HCT116 (cell line): ENCODE data around the gene FAHD1. TPM values are rescaled to one million over a fixed set of nuclear protein-coding genes. Genes with fewer than 3 reads are reported as not detected.
A peak's percentile ranks its signal among the peaks of the same experiment; 100 is the strongest.

ENCODE experiments used
- ATAC-seq: fragments of 200-7000 bp; cut with Tn5 transposase; 2 replicates; pipeline ENCODE4 v1.9.1; 2020; ENCODE audit warnings: mild to moderate bottlenecking, moderate library complexity
- BruUV-seq: library from RNA; stranded (reverse); fragments of 400-500 nt; replicated peaks from 2 replicates; lab custom pipeline; 2021; lab: Mats Ljungman, UMichigan
- CTCF ChIA-PET: fragments of 300-600 bp; sonication (Branson Sonifier 250); formaldehyde crosslinking; loops from one replicate; lab custom pipeline; 2021; ENCODE audit warnings: antibody characterized with exemption; lab: Charles Lee
- POLR2A ChIA-PET: fragments of 300-600, 350-600 bp; sonication (Branson Sonifier 250); formaldehyde crosslinking; loops from one replicate; lab custom pipeline; 2021; ENCODE audit warnings: antibody characterized with exemption; lab: Charles Lee
- RAD21 ChIA-PET, 2 experiments: fragments of 300-600 bp; sonication (Branson Sonifier 250); formaldehyde crosslinking; loops; one replicate each; lab custom pipeline; 2023; ENCODE audit warnings: low total read pairs in 2 of 2; ENCODE audit not compliant: uncharacterized antibody in 2 of 2, unreplicated experiment in 2 of 2, low non-redundant PET in 1 of 2; lab: Charles Lee
- DNase-seq: peaks from one replicate; pipeline ENCODE4 v3.0.0-alpha.2; 2010; ENCODE audit warnings: low read depth, low spot score
- H2AFZ ChIP-seq: fragments of 200-600 bp; shearing (Covaris generic), sonication (generic); 2 replicates; pipeline ENCODE4 v1.6.1; 2017; ENCODE audit warnings: low read depth, mixed run types, mixed read lengths, antibody characterized with exemption, low read length; ENCODE audit not compliant: poor library complexity, severe bottlenecking
- H3K27ac ChIP-seq: 2 replicates; pipeline ENCODE4 v1.5.1; 2012; ENCODE audit warnings: low read depth, low read length
- H3K27me3 ChIP-seq: fragments of 200-600 bp; sonication (generic); 2 replicates; pipeline ENCODE4 v1.6.1; 2016; ENCODE audit warnings: mixed run types, low read length, mixed read lengths; ENCODE audit not compliant: insufficient read depth
- H3K36me3 ChIP-seq, 2 experiments: fragments of 200-500 bp in 1 of 2; fragments of 200-600 bp in 1 of 2; sonication (Bioruptor generic) in 1 of 2; sonication (generic) in 1 of 2; 2 replicates each; pipeline versions ENCODE4 v1.5.1 to v1.6.1; 2014 to 2016; ENCODE audit warnings: low read length in 2 of 2, inconsistent platforms in 1 of 2, mixed read lengths in 1 of 2, mixed run types in 1 of 2; ENCODE audit not compliant: insufficient read depth in 2 of 2, control insufficient read depth in 1 of 2
- H3K4me1 ChIP-seq, 2 experiments: fragments of 200-600 bp in 1 of 2; sonication (generic) in 1 of 2; 2 replicates each; pipeline versions ENCODE4 v1.5.1 to v1.6.1; 2012 to 2017; ENCODE audit warnings: low read length in 2 of 2, inconsistent platforms in 1 of 2, mild to moderate bottlenecking in 1 of 2, mixed read lengths in 1 of 2, mixed run types in 1 of 2, moderate library complexity in 1 of 2; ENCODE audit not compliant: insufficient read depth in 2 of 2, control insufficient read depth in 1 of 2
- H3K4me2 ChIP-seq: fragments of 200-600 bp; sonication (generic); 2 replicates; pipeline ENCODE4 v1.6.1; 2017; ENCODE audit warnings: mixed run types, low read length, mixed read lengths
- H3K4me3 ChIP-seq, 2 experiments: fragments of 200-600 bp in 1 of 2; sonication (generic) in 1 of 2; replicated peaks in 1 of 2; 2 replicates each; pipeline ENCODE4 v1.5.1; 2011 to 2016; ENCODE audit warnings: low read length in 2 of 2, control low read depth in 1 of 2, low read depth in 1 of 2, mild to moderate bottlenecking in 1 of 2, mixed read lengths in 1 of 2, mixed run types in 1 of 2
- H3K79me2 ChIP-seq: fragments of 200-600 bp; sonication (generic); 2 replicates; pipeline ENCODE4 v1.6.1; 2017; ENCODE audit warnings: mild to moderate bottlenecking, mixed run types, low read length, moderate library complexity, mixed read lengths; ENCODE audit not compliant: insufficient read depth
- H3K9ac ChIP-seq: fragments of 200-600 bp; sonication (generic); 2 replicates; pipeline ENCODE4 v1.6.1; 2016; ENCODE audit warnings: low read length, mixed read lengths
- H3K9me2 ChIP-seq: fragments of 200-600 bp; sonication (generic), shearing (Covaris generic); 2 replicates; pipeline ENCODE4 v1.6.1; 2017; ENCODE audit warnings: mixed run types, mild to moderate bottlenecking, moderate library complexity; ENCODE audit not compliant: insufficient read depth
- H3K9me3 ChIP-seq, 2 experiments: fragments of 200-500 bp in 1 of 2; fragments of 200-600 bp in 1 of 2; sonication (Bioruptor generic) in 1 of 2; sonication (generic) in 1 of 2; 2 replicates each; pipeline ENCODE4 v1.6.1; 2014 to 2017; ENCODE audit warnings: low read length in 2 of 2, mixed read lengths in 2 of 2, inconsistent platforms in 1 of 2, low read depth in 1 of 2, mild to moderate bottlenecking in 1 of 2, mixed run types in 1 of 2, moderate library complexity in 1 of 2; ENCODE audit not compliant: control insufficient read depth in 1 of 2, insufficient read depth in 1 of 2
- H4K20me1 ChIP-seq: fragments of 200-600 bp; sonication (generic), shearing (Covaris generic); 2 replicates; pipeline ENCODE4 v1.6.1; 2017; ENCODE audit warnings: mixed run types, mild to moderate bottlenecking, moderate library complexity; ENCODE audit not compliant: insufficient read depth
- CBX3 ChIP-seq: IDR thresholded peaks from 2 replicates; pipeline ENCODE4 v1.6.1; 2012; ENCODE audit warnings: low read depth
- CEBPB ChIP-seq: IDR thresholded peaks from 2 replicates; pipeline ENCODE4 v1.6.1; 2012; ENCODE audit warnings: low read depth
- EZH2 ChIP-seq: fragments of 200-600 bp; sonication (generic); IDR thresholded peaks from 2 replicates; pipeline ENCODE4 v1.6.1; 2017; ENCODE audit warnings: antibody characterized with exemption, mixed run types
- EZH2phosphoT487 ChIP-seq: fragments of 200-600 bp; IDR thresholded peaks from 2 replicates; pipeline ENCODE4 v1.6.1; 2018; ENCODE audit warnings: antibody characterized with exemption, borderline replicate concordance
- MAX ChIP-seq: IDR thresholded peaks from 2 replicates; pipeline ENCODE4 v1.6.1; 2012
- POLR2AphosphoS5 ChIP-seq: IDR thresholded peaks from 2 replicates; pipeline ENCODE4 v1.6.1; 2011; ENCODE audit warnings: mild to moderate bottlenecking, low read depth, low read length, moderate library complexity
- REST ChIP-seq: IDR thresholded peaks from 2 replicates; pipeline ENCODE4 v1.6.1; 2012; ENCODE audit warnings: low read depth
- SRF ChIP-seq: IDR thresholded peaks from 2 replicates; pipeline ENCODE4 v1.6.1; 2012; ENCODE audit warnings: low read depth
- TCF7L2 ChIP-seq: IDR thresholded peaks from 2 replicates; pipeline ENCODE4 v1.7.0; 2011; ENCODE audit warnings: borderline replicate concordance, inconsistent platforms; ENCODE audit not compliant: insufficient read depth, insufficient read length; ENCODE audit errors: extremely low read depth
- ZBTB33 ChIP-seq: IDR thresholded peaks from 2 replicates; pipeline ENCODE4 v1.6.1; 2011; ENCODE audit warnings: mild to moderate bottlenecking, low read length, moderate library complexity; ENCODE audit not compliant: insufficient replicate concordance; ENCODE audit errors: extremely low read depth
- intact Hi-C: fragments of 100-400 bp; cut with micrococcal nuclease; formaldehyde crosslinking; loops from 2 replicates; pipeline ENCODE4 v1.10.0; 2022
- total RNA-seq: library from RNA; stranded (reverse); gene quantifications from one replicate; pipeline ENCODE4 v1.2.1, GENCODE V29; 2021; ENCODE audit not compliant: unreplicated experiment

The FAHD1 gene
- total RNA-seq, 1 experiment from 2014 or later = 25.8 TPM

GRCh38 chr16:1782408-1783264 is 44.4 kb upstream of the FAHD1 start, which contains the start of the genes NUBP2 and SPSB3 (continued):
- TF ChIP-seq SRF (peak; percentile 92; the same call in 1 of the 2 replicates), EZH2phosphoT487 (no peak), CBX3 (no peak), EZH2 (no peak), MAX (peak; percentile 72; the same call in 1 of the 2 replicates), CEBPB (no peak)

GRCh38 chr16:1784977-1785845 is 41.8 kb upstream of the FAHD1 start:
- H3K27me3 ChIP-seq = no peaks in the 10 kb centered on the region
- H3K4me2 ChIP-seq = no peak overlapping the region
- TSS peak; percentile 9 for BruUV-seq
- H3K9me2 ChIP-seq = no peaks in the 10 kb centered on the region
- peaks cover 0 to 5% of the 10 kb centered on the region in 2 experiments; a peak in 2 of 4 replicates for H3K36me3 ChIP-seq
- H4K20me1 ChIP-seq = no peaks in the 10 kb centered on the region
- intact Hi-C loops = no loop called here
- ChIA-PET RAD21 (no interaction called here), POLR2A (no interaction called here), CTCF (no interaction called here)
- TF ChIP-seq ZBTB33 = no peak
- no peak for TF ChIP-seq EZH2phosphoT487
- no peak for TF ChIP-seq REST
- TF ChIP-seq EZH2 = no peak
- TF ChIP-seq TCF7L2 = no peak
- no peak for TF ChIP-seq POLR2AphosphoS5
- peaks cover 0 to 22% of the 10 kb centered on the region in 2 experiments; a peak in 3 of 4 replicates for H3K4me1 ChIP-seq
- no peak overlapping the region for H2AFZ ChIP-seq
- DNase-seq (no peak), ATAC-seq (no peak)
- peaks cover 53% of the 10 kb centered on the region for H3K79me2 ChIP-seq
- no peak overlapping the region for H3K4me3 ChIP-seq
- no peaks in the 10 kb centered on the region for H3K9me3 ChIP-seq
- H3K27ac ChIP-seq = no peak overlapping the region
- H3K9ac ChIP-seq = no peak overlapping the region
